GM19324 (cell line): Measurements from ENCODE around the gene EIF2AK2.
"Not testable (repeated sequence)": the region's sequence is repeated elsewhere in the genome, so short reads cannot be mapped to it uniquely, and the experiment has no call there.

Experiments used
- ATAC-seq: cut with Tn5 transposase; IDR thresholded peaks from one replicate; pipeline ENCODE4 v1.9.1; 2021; ENCODE audit warnings: mild to moderate bottlenecking, moderate library complexity; ENCODE audit not compliant: unreplicated experiment, low FRiP score

The EIF2AK2 gene

GRCh38 chr2:37156857-37157714 is at the start of gene EIF2AK2:
Gene EIF2AK2, minus strand, starts transcription at chr2:37156980. Its CDS starts 9,174 bp downstream, at chr2:37147806.
- peak; percentile 74 for ATAC-seq

- no peak for ATAC-seq
Measured at GRCh38 chr2:37205689-37206341, 49.0 kb upstream of the EIF2AK2 start.

GRCh38 chr2:37205071-37205661 is 48.4 kb upstream of the EIF2AK2 start:
- not testable (repeated sequence) for ATAC-seq

DNA sequence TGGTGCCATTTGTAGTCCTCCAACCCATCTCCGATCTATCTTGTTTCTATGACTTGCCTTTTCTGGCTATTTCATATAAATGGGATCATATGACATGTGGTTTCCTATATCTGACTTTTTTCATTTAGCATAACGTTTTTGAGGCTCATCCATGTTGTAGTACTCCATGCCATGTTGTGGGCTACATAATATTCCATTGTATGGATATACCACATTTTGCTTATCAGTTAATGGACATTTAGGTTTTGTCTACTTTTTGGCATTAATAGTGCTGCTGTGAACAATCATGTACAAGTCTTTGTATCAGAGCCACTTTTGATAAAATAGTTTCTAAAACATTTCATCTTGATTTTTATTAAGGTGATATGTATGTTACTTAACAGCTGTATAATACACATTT is 46.9 kb upstream of the EIF2AK2 start:
- no peak for ATAC-seq

DNA sequence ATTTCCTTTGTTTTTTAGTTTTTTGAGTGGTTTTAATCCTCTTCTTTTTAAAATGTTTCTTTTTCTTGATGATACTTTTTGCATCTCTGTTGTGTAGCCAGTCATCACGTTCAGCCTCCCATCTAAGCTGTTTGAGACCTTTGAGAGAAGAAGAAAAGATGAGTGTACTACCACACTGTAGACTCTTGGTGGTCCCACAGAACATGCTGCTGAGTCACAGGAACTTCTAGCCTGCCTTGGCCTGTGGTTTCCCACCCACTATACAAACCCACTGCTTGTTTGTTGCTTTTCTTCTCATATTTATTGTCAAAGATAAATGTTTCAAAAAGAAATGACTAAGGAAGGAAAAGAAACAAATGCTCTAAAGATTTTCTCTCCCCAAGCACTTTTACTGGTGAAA is 45.0 kb upstream of the EIF2AK2 start:
- ATAC-seq = no peak

- no peak for ATAC-seq
Measured at GRCh38 chr2:37201208-37201607, 44.4 kb upstream of the EIF2AK2 start.

GRCh38 chr2:37198681-37199065 is 41.9 kb upstream of the EIF2AK2 start:
- no peak for ATAC-seq

- ATAC-seq = peak; percentile 83
Measured at GRCh38 chr2:37196320-37197195, 39.8 kb upstream of the EIF2AK2 start, which contains the start of gene CEBPZOS. Gene CEBPZOS, plus strand, starts transcription at chr2:37196496. Its CDS starts 3,209 bp downstream, at chr2:37199705.

- not testable (repeated sequence) for ATAC-seq
Measured at GRCh38 chr2:37195862-37196319, 39.1 kb upstream of the EIF2AK2 start.

GRCh38 chr2:37192551-37192950 is 35.8 kb upstream of the EIF2AK2 start:
- no peak for ATAC-seq

GRCh38 chr2:37191747-37192146 is 35.0 kb upstream of the EIF2AK2 start:
- no peak for ATAC-seq

GRCh38 chr2:37191253-37191652 is 34.5 kb upstream of the EIF2AK2 start:
- ATAC-seq = no peak

DNA sequence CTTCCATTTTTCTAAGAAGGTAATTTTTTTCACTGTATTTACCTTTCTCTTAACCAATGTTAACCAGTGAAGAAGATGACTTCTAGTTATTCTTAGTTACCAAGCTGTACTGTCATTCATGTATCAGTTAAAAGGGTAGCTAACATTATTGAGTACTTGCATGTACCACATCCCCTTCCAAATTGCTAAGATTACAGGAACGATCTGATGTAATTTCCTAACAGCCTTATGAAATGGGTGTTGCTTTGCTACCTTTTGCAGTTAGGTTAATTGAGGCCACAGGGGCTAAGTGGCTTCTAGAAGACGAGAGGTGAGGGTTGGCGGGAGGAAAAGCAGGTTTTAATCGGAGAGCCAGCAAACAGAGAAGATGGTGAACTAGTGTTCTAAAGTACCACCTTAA is 33.5 kb upstream of the EIF2AK2 start:
- ATAC-seq = no peak

GRCh38 chr2:37189452-37190153 is 32.8 kb upstream of the EIF2AK2 start:
- ATAC-seq = no peak

DNA sequence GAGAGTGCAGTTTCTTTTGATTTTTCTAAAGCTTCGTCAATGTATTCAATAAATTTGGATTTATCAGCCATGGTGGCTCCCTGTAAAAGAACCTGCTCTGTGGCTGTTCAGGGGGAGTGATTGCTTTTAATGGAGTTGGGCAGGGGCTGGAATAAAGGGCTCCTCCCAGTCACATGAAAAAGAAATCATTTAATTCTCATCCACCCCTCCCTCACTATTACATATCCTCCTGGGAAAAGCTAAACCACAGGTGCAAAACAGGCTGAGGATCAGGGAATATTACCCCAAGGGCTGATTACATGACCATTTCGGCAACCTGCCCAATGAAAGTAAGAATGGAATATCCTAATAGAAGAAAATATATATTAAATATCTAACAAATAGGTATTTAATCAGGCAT is 31.8 kb upstream of the EIF2AK2 start, which contains the start of gene SULT6B1:
SULT6B1 (minus strand) TSS at position 101 of the 400 bp plus-strand sequence; CDS start at position 71, 30 bp downstream.
- no peak for ATAC-seq

DNA sequence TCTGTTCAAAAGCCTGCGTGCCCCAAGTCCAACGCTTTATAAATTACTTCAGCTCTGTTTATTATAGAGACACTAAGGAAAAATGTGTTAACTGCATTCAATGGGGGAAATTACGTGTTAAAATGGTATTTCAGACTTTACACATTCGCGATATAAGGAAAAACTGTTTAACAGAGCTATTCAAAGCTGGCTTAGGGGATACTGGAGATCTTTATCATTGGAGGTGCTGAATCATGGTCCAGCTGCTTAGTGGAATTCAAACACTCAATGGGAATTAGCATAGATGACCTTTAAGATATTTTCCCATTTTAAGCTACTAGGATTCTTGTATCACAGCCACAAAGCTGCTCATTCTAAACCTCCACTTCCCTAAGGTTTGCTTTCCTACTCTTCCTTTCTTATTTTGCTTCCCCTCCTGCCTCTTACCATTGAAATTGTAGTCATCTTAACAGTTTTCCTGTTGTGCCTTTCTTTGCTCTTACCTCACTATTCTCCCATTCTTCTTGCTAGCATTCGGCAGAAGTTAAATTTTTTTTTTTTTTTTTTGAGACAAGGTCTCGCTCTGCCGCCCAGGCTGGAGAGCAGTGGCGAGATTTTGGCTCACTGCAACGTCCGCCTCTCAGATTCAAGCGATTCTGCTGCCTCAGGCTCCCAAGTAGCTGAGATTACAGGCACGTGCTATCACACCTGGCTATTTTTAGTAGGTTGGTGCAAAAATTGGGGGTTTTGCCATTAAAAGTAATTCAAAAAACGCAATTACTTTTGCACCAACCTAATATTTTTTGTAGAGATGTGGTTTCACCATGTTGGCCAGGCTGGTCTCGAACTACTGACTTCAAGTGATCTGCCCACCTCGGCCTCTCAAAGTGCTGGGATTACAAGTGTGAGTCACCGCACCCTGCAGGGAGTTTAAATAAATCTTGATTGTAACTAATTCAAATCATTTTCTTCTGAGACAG is 25.2 kb upstream of the EIF2AK2 start:
- ATAC-seq = no peak

GRCh38 chr2:37180640-37181039 is 23.9 kb upstream of the EIF2AK2 start:
- no peak for ATAC-seq

GRCh38 chr2:37180006-37180639 is 23.3 kb upstream of the EIF2AK2 start:
- ATAC-seq = no peak
